K562 (cell line): ENCODE data around the gene COL6A1. TPM values are rescaled to one million over a fixed set of nuclear protein-coding genes. Genes with fewer than 3 reads are reported as not detected.

Experiments
- ATAC-seq: fragments of 200-7000 bp; cut with Tn5 transposase; 3 replicates; pipeline ENCODE4 v1.9.1; 2020; ENCODE audit warnings: moderate library complexity
- BruUV-seq: library from RNA; stranded (reverse); fragments of 400-500 nt; replicated peaks from 2 replicates; lab custom pipeline; 2021; lab: Mats Ljungman, UMichigan
- CTCF ChIA-PET: fragments of 300-600 bp; formaldehyde crosslinking; extraction: SDS; loops from one replicate; lab custom pipeline; 2021; ENCODE audit warnings: low intra/inter-chr PET ratio; lab: Yijun Ruan, JAX
- POLR2A ChIA-PET: fragments of 300-600, 350-650 bp; sonication (Branson Sonifier 250); formaldehyde crosslinking; extraction: SDS; loops from one replicate; lab custom pipeline; 2021; ENCODE audit warnings: antibody characterized with exemption, inconsistent platforms; lab: Yijun Ruan, JAX
- DNase-seq, 4 experiments: peaks; one replicate each; pipeline versions ENCODE4 v3.0.0 to v3.0.0-alpha.2; 2011 to 2018; ENCODE audit warnings: low spot score in 3 of 4, mixed read lengths in 3 of 4; ENCODE audit errors: extremely low read depth in 1 of 4
- FAIRE-seq: peaks from 2 replicates; lab custom pipeline; 2011; peaks lifted over from hg19 to GRCh38; lab: Jason Lieb, UNC
- H2AFZ ChIP-seq: 2 replicates; pipeline ENCODE4 v1.6.0; 2011; ENCODE audit warnings: low read depth, low read length, control low read depth, inconsistent platforms
- H3K27ac ChIP-seq: fragments of 200-600 bp; 3 replicates; pipeline ENCODE4 v1.8.0; 2011; ENCODE audit warnings: low read depth, mild to moderate bottlenecking, control low read depth, inconsistent platforms, low read length, moderate library complexity, mixed read lengths; ENCODE audit errors: extremely low read depth
- H3K27me3 ChIP-seq, 2 experiments: fragments of 300-600 bp in 1 of 2; 2 replicates in 1 of 2; 3 replicates in 1 of 2; pipeline versions ENCODE4 v1.6.0 to v1.8.0; 2011; ENCODE audit warnings: inconsistent platforms in 2 of 2, low read length in 2 of 2, mild to moderate bottlenecking in 1 of 2, mixed read lengths in 1 of 2, moderate library complexity in 1 of 2; ENCODE audit not compliant: control insufficient read depth in 2 of 2, insufficient read depth in 2 of 2
- H3K36me3 ChIP-seq: fragments of 300-600 bp; 3 replicates; pipeline ENCODE4 v1.8.0; 2011; ENCODE audit warnings: mild to moderate bottlenecking, low read length, inconsistent platforms; ENCODE audit not compliant: control insufficient read depth, insufficient read depth
- H3K4me1 ChIP-seq, 2 experiments: fragments of 200-600 bp in 1 of 2; replicated peaks in 1 of 2; 2 replicates in 1 of 2; 3 replicates in 1 of 2; pipeline versions ENCODE4 v1.5.1 to v1.8.0; 2011; ENCODE audit warnings: inconsistent platforms in 2 of 2, low read length in 2 of 2, mild to moderate bottlenecking in 1 of 2, mixed read lengths in 1 of 2, moderate library complexity in 1 of 2; ENCODE audit not compliant: control insufficient read depth in 2 of 2, insufficient read depth in 2 of 2
- H3K4me2 ChIP-seq: 2 replicates; pipeline ENCODE4 v1.6.1; 2011; ENCODE audit warnings: low read length, control low read depth, inconsistent platforms, mixed read lengths; ENCODE audit not compliant: insufficient read depth
- H3K4me3 ChIP-seq: fragments of 200-600 bp; sonication (generic), shearing (Covaris generic); 2 replicates; pipeline ENCODE4 v1.5.1; 2016; ENCODE audit warnings: control low read depth, inconsistent platforms
- H3K79me2 ChIP-seq: fragments of 200-600 bp; 3 replicates; pipeline ENCODE4 v1.8.0; 2011; ENCODE audit warnings: low read length, inconsistent platforms; ENCODE audit not compliant: control insufficient read depth, insufficient read depth
- H3K9ac ChIP-seq, 2 experiments: 2 replicates each; pipeline versions ENCODE4 v1.6.0 to v1.6.1; 2011; ENCODE audit warnings: low read depth in 2 of 2, low read length in 2 of 2, control low read depth in 1 of 2, inconsistent platforms in 1 of 2, mild to moderate bottlenecking in 1 of 2, mixed read lengths in 1 of 2; ENCODE audit not compliant: insufficient read depth in 1 of 2
- H3K9me1 ChIP-seq: one replicate; pipeline ENCODE4 v1.6.0; 2011; ENCODE audit warnings: inconsistent platforms, mild to moderate bottlenecking, low read length, moderate library complexity; ENCODE audit not compliant: control insufficient read depth, insufficient read depth
- H3K9me3 ChIP-seq: replicated peaks from 2 replicates; pipeline ENCODE4 v1.5.1; 2011; ENCODE audit warnings: low read depth, low read length, inconsistent platforms; ENCODE audit not compliant: control insufficient read depth, insufficient read depth
- H4K20me1 ChIP-seq: replicated peaks from 2 replicates; pipeline ENCODE4 v1.6.1; 2011; ENCODE audit warnings: low read length, inconsistent platforms, mixed read lengths; ENCODE audit not compliant: control insufficient read depth, insufficient read depth
- DACH1 ChIP-seq: fragments of 450-650 bp; IDR thresholded peaks from 2 replicates; pipeline ENCODE4 v1.6.1; 2018; ENCODE audit not compliant: partially characterized antibody
- DIDO1 ChIP-seq: fragments of 450-650 bp; IDR thresholded peaks from 2 replicates; pipeline ENCODE4 v1.6.1; 2016; ENCODE audit warnings: low read depth, missing biosample characterization, missing genetic modification characterization
- EGR1 ChIP-seq: fragments of 450-650 bp; conservative IDR thresholded peaks from 2 replicates; pipeline ENCODE4 v1.6.1; 2017; ENCODE audit warnings: mild to moderate bottlenecking
- SPI1 ChIP-seq: IDR thresholded peaks from 2 replicates; pipeline ENCODE4 v1.6.1; 2011; ENCODE audit warnings: low read depth, low read length, control low read depth, borderline replicate concordance
- XRCC3 ChIP-seq: fragments of 450-650 bp; IDR thresholded peaks from 2 replicates; pipeline ENCODE4 v1.6.1; 2017; ENCODE audit warnings: mild to moderate bottlenecking, moderate library complexity
- ZNF23 ChIP-seq: fragments of 250-450 bp; sonication (Bioruptor Pico); IDR thresholded peaks from 2 replicates; pipeline ENCODE4 v1.4.0; 2020; ENCODE audit warnings: mild to moderate bottlenecking
- WGBS: fragments of 100-300 bp; shearing (Covaris generic); methylation state at CpG from one replicate; pipeline ENCODE4 v1.1.6; 2016; ENCODE audit warnings: low coverage, mixed read lengths; ENCODE audit not compliant: insufficient coverage; ENCODE audit errors: missing lambda C conversion rate; 5-methylcytosine and 5-hydroxymethylcytosine counted together
- in situ Hi-C: fragments of 300-500 bp; cut with MboI; formaldehyde crosslinking; loops from 4 replicates; pipeline ENCODE4 v1.15.0; 2018; ENCODE audit warnings: inconsistent platforms, mixed read lengths
- intact Hi-C: fragments of 100-400 bp; cut with micrococcal nuclease; formaldehyde crosslinking; loops from 2 replicates; pipeline ENCODE4 v1.14.2; 2022
- polyA plus RNA-seq, 8 experiments: library from polyadenylated mRNA; depleted of rRNA in 4 of 8; stranded (reverse) in 5 of 8; unstranded in 3 of 8; fragments of >200 nt; fragmentation: Nextera tagmentation in 2 of 8; fragmentation: Illumina TruSeq in 1 of 8; extraction: Ambion mirVana in 2 of 8; extraction: Trizol in 1 of 8; gene quantifications; 2 replicates each; pipeline versions ENCODE4 v1.2.1 to v1.2.3, GENCODE V29; 2011 to 2014; ENCODE audit warnings: inconsistent platforms in 1 of 8, missing spikeins in 1 of 8
- total RNA-seq, 7 experiments: library from RNA; depleted of rRNA in 6 of 7; stranded (reverse); fragments of >200 nt in 6 of 7; fragmentation: Illumina TruSeq in 2 of 7; extraction: Trizol in 2 of 7; gene quantifications; 2 replicates each; pipeline versions ENCODE4 v1.2.1 to v1.2.3, GENCODE V29; 2011 to 2021; ENCODE audit warnings: low replicate concordance in 1 of 7
- TF ChIP-seq, protein P1 (sequence below): sonication (generic); formaldehyde crosslinking; IDR thresholded peaks from 2 replicates; pipeline ENCODE4 v1.8.0; 2022; ENCODE audit warnings: mild to moderate bottlenecking, missing genetic modification reagents

Gene COL6A1
- total and polyA plus RNA-seq, 9 of the 15 experiments (the other 6 are each of a cell fraction or from before 2014, with no cell fraction given) = 0.07 to 1.3 (median 0.14) TPM; not detected in 3

DNA sequence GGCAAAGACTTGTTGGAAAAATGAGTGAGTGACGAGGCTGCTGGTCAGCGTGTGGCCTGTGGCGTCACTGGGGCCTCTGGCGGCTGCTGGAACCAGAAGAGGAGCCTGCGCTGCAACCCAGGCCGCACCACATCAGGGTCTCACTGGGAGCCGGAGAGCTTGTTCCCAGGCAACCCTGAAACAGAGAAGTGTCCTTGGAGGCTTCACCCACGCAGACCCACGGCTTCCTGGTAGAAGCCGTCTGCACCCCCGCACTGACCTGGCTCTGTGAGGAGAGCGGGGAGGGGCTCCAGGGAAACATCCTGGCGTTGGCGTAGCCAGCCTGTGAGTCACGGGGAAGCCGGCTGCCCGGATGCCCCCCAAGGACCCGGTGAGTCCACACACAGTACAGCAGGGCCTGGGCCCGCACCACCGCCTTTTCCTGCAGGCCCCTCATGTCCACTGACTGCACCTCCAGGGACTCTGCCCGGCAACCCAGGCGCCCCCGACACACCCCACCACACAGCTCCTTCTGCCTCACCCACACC is 57.4 kb downstream of the COL6A1 start:
- whole genome bisulfite sequencing = 23% methylated on average over 23 of the region's 23 CpGs
- peak; percentile 17; the same call in 2 of the 3 replicates for ATAC-seq

More for the DNA sequence above, 57.4 kb downstream of the COL6A1 start:
- H3K4me3 ChIP-seq = no peak overlapping the region
- FAIRE-seq (no peak), DNase-seq (peak in 1 of 4 experiments; percentile 35)
- peaks cover 0 to 49% of the 10 kb centered on the region in 2 experiments; a peak in 2 of 5 replicates for H3K4me1 ChIP-seq
- H3K4me2 ChIP-seq = no peak overlapping the region
- no peak overlapping the region for H3K27ac ChIP-seq
- no peaks in the 10 kb centered on the region for H3K9me1 ChIP-seq
- H3K36me3 ChIP-seq = no peaks in the 10 kb centered on the region
- H3K79me2 ChIP-seq = no peaks in the 10 kb centered on the region
- peaks cover 18 to 48% of the 10 kb centered on the region in 2 experiments; a peak in 4 of 5 replicates for H3K27me3 ChIP-seq
- no peaks in the 10 kb centered on the region for H4K20me1 ChIP-seq
- in situ Hi-C loops (no loop called here), intact Hi-C loops (no loop called here)
- no peak overlapping the region for H3K9ac ChIP-seq
- ChIA-PET POLR2A (interaction anchor here (0.7 kb wide), 2 partner anchors 367 to 661 kb away, joined by 3 to 4 read pairs; no protein-coding TSS in a partner anchor), CTCF (no interaction called here)
- TF ChIP-seq EGR1 (peak; percentile 92), DIDO1 (tag) (no peak), XRCC3 (no peak), DACH1 (no peak), SPI1 (no peak), ZNF23 (CRISPR knock-in tag) (no peak)
- TF ChIP-seq, protein P1, sequence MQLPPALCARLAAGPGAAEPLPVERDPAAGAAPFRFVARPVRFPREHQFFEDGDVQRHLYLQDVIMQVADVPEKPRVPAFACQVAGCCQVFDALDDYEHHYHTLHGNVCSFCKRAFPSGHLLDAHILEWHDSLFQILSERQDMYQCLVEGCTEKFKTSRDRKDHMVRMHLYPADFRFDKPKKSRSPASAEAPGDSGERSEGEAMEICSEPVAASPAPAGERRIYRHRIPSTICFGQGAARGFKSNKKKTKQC (CRISPR knock-in tag) = 0 out of 2 replicates have a peak, but pooled peaks have one; percentile 5
- BruUV-seq = no TSS peak
- no peak overlapping the region for H2AFZ ChIP-seq
- no peaks in the 10 kb centered on the region for H3K9me3 ChIP-seq
